GM18526 (cell line): ENCODE data around the gene E2F7.

Experiments
- POLR2A ChIP-seq: IDR thresholded peaks from 3 replicates; pipeline ENCODE4 v1.6.1; 2011; ENCODE audit not compliant: insufficient read length; ENCODE audit errors: extremely low read depth

Gene E2F7

GRCh38 chr12:77001276-77001675 lies 64.1 kb downstream of the E2F7 start:
- no peak for TF ChIP-seq POLR2A

- TF ChIP-seq POLR2A, result no peak
Measured at GRCh38 chr12:76998908-76999556, 66.3 kb downstream of the E2F7 start.

- no peak for TF ChIP-seq POLR2A
Measured at GRCh38 chr12:76998386-76998785, 67.0 kb downstream of the E2F7 start.

- no peak for TF ChIP-seq POLR2A
Measured at GRCh38 chr12:76997011-76997780, 68.2 kb downstream of the E2F7 start.

GRCh38 chr12:76990716-76991115 lies 74.7 kb downstream of the E2F7 start:
- no peak for TF ChIP-seq POLR2A

GRCh38 chr12:76984566-76984965 lies 80.8 kb downstream of the E2F7 start:
- no peak for TF ChIP-seq POLR2A

GRCh38 chr12:76983420-76983819 lies 81.9 kb downstream of the E2F7 start:
- no peak for TF ChIP-seq POLR2A

GRCh38 chr12:76980196-76980595 lies 85.2 kb downstream of the E2F7 start:
- TF ChIP-seq POLR2A, result no peak

GRCh38 chr12:76976777-76977382 lies 88.5 kb downstream of the E2F7 start:
- no peak for TF ChIP-seq POLR2A
